B cell (primary cell): ENCODE data around the gene FAM240B. TPM values are rescaled to one million over a fixed set of nuclear protein-coding genes. Genes with fewer than 3 reads are reported as not detected.

Experiments
- ATAC-seq: fragments of 200-7000 bp; cut with Tn5 transposase; one replicate; pipeline ENCODE4 v1.10.0; 2021; ENCODE audit warnings: low read depth, mild to moderate bottlenecking, moderate number of reproducible peaks, moderate library complexity
- CTCF ChIA-PET: fragments of 350-600 bp; sonication (Branson Sonifier 250); formaldehyde crosslinking; loops from one replicate; lab custom pipeline; 2021; ENCODE audit warnings: antibody characterized with exemption, inconsistent platforms; lab: Charles Lee
- POLR2A ChIA-PET: fragments of 350-600 bp; sonication (Branson Sonifier 250); formaldehyde crosslinking; loops from one replicate; lab custom pipeline; 2021; ENCODE audit warnings: antibody characterized with exemption; lab: Charles Lee
- DNase-seq: peaks from one replicate; pipeline ENCODE4 v3.0.0; 2013
- H2AFZ ChIP-seq: 2 replicates; pipeline ENCODE4 v1.6.1; 2012; ENCODE audit warnings: mild to moderate bottlenecking, low read depth, low read length; ENCODE audit not compliant: insufficient read depth, poor library complexity, severe bottlenecking
- H3K27ac ChIP-seq, 2 donors: 1 replicate in 1 of 2; 2 replicates in 1 of 2; pipeline ENCODE4 v1.5.1; 2012 to 2013; ENCODE audit warnings: low read length in 2 of 2, mild to moderate bottlenecking in 2 of 2, moderate library complexity in 1 of 2
- H3K27me3 ChIP-seq, 4 experiments: fragments of 200-600 bp in 1 of 4; sonication (generic) in 1 of 4; replicated peaks in 1 of 4; 1 replicate in 2 of 4; 2 replicates in 2 of 4; pipeline versions ENCODE4 v1.6.1 to v1.7.0; 2013 to 2016; ENCODE audit warnings: low read length in 3 of 4, mild to moderate bottlenecking in 2 of 4, mixed read lengths in 1 of 4, moderate library complexity in 1 of 4; ENCODE audit not compliant: insufficient read depth in 4 of 4, control insufficient read depth in 3 of 4; ENCODE audit errors: control extremely low read depth in 1 of 4
- H3K36me3 ChIP-seq, 2 experiments: replicated peaks in 1 of 2; 1 replicate in 1 of 2; 2 replicates in 1 of 2; pipeline versions ENCODE4 v1.6.1 to v1.7.1; 2013; ENCODE audit warnings: low read length in 1 of 2; ENCODE audit not compliant: insufficient read depth in 2 of 2, control insufficient read depth in 1 of 2; ENCODE audit errors: control extremely low read depth in 1 of 2, extremely low read depth in 1 of 2
- H3K4me1 ChIP-seq, 2 donors: fragments of 200-600 bp in 1 of 2; sonication (generic) in 1 of 2; 1 replicate in 1 of 2; 2 replicates in 1 of 2; pipeline versions ENCODE4 v1.5.1 to v1.6.1; 2013 to 2017; ENCODE audit warnings: low read length in 2 of 2; ENCODE audit not compliant: control insufficient read depth in 2 of 2, insufficient read depth in 2 of 2
- H3K4me2 ChIP-seq: replicated peaks from 2 replicates; pipeline ENCODE3; 2012; ENCODE audit warnings: mild to moderate bottlenecking, low read depth, low read length; ENCODE audit not compliant: poor library complexity, severe bottlenecking
- H3K4me3 ChIP-seq, 5 experiments: fragments of 200-600 bp in 1 of 5; sonication (generic) in 1 of 5; 1 replicate in 3 of 5; 2 replicates in 2 of 5; pipeline versions ENCODE4 v1.5.1 to v1.7.0; 2011 to 2016; ENCODE audit warnings: low read length in 4 of 5, mild to moderate bottlenecking in 4 of 5, low read depth in 2 of 5, control low read depth in 1 of 5, moderate library complexity in 1 of 5; ENCODE audit not compliant: insufficient read depth in 1 of 5; ENCODE audit errors: control extremely low read depth in 1 of 5, extremely low read depth in 1 of 5
- H3K79me2 ChIP-seq: fragments of 200-600 bp; sonication (generic); one replicate; pipeline ENCODE4 v1.6.0; 2016; ENCODE audit warnings: low read length; ENCODE audit not compliant: control insufficient read depth, insufficient read depth
- H3K9ac ChIP-seq: fragments of 200-600 bp; sonication (generic); 2 replicates; pipeline ENCODE4 v1.6.1; 2017; ENCODE audit warnings: mild to moderate bottlenecking, low read length, moderate library complexity
- H3K9me3 ChIP-seq, 3 donors: one replicate each; pipeline versions ENCODE4 v1.6.1 to v1.7.1; 2013; ENCODE audit warnings: low read length in 2 of 3; ENCODE audit not compliant: control insufficient read depth in 2 of 3, insufficient read depth in 1 of 3; ENCODE audit errors: control extremely low read depth in 1 of 3
- H4K20me1 ChIP-seq: 2 replicates; pipeline ENCODE4 v1.6.0; 2012; ENCODE audit warnings: mild to moderate bottlenecking, low read length; ENCODE audit not compliant: insufficient read depth, control insufficient read depth, poor library complexity, severe bottlenecking
- H3K27ac Mint-ChIP-seq: one replicate; pipeline ENCODE4 v1.8.0; 2021; ENCODE audit warnings: mixed read lengths
- H3K27me3 Mint-ChIP-seq: one replicate; pipeline ENCODE4 v1.8.0; 2021; ENCODE audit warnings: mixed read lengths
- H3K4me1 Mint-ChIP-seq: one replicate; pipeline ENCODE4 v1.8.0; 2021; ENCODE audit warnings: mixed read lengths
- H3K4me3 Mint-ChIP-seq: one replicate; pipeline ENCODE4 v1.8.0; 2021; ENCODE audit warnings: mixed read lengths
- H3K9me3 Mint-ChIP-seq: one replicate; pipeline ENCODE4 v1.8.0; 2022; ENCODE audit warnings: mixed read lengths; ENCODE audit not compliant: insufficient read depth
- CTCF ChIP-seq: fragments of 200-600 bp; IDR thresholded peaks from one replicate; pipeline ENCODE4 v1.8.0; 2022; ENCODE audit warnings: antibody characterized with exemption, mild to moderate bottlenecking
- EZH2 ChIP-seq: IDR thresholded peaks from 2 replicates; pipeline ENCODE4 v1.6.1; 2012; ENCODE audit warnings: borderline replicate concordance, low read depth, mild to moderate bottlenecking, moderate library complexity, low read length; ENCODE audit not compliant: insufficient read depth, poor library complexity, severe bottlenecking
- WGBS: methylation state at CpG from one replicate; pipeline ENCODE4 v1.1.5; 2013; ENCODE audit warnings: missing lambda C conversion rate; ENCODE audit not compliant: insufficient coverage; 5-methylcytosine and 5-hydroxymethylcytosine counted together
- intact Hi-C: fragments of 100-400 bp; cut with micrococcal nuclease; formaldehyde crosslinking; loops from one replicate; pipeline ENCODE4 v1.10.0; 2022
- polyA plus RNA-seq: library from polyadenylated mRNA; depleted of rRNA; stranded (reverse); fragments of >200 nt; gene quantifications from 2 replicates; pipeline ENCODE4 v1.2.3, GENCODE V29; 2012
- total RNA-seq, 2 donors: library from RNA; stranded (reverse); fragments of 120-200 nt in 1 of 2; gene quantifications; 1 replicate in 1 of 2; 2 replicates in 1 of 2; pipeline versions ENCODE4 v1.2.3 to v1.2.4, GENCODE V29; 2013 to 2022

The FAM240B gene
- total and polyA plus RNA-seq, 2 donors (not counting 1 experiment from before 2014, with no cell fraction given), result not detected

GRCh38 chr9:38699337-38699736 lies 20.6 kb downstream of the FAM240B start:
- Mint-ChIP-seq H3K27me3 (no peaks in the 10 kb centered on the region), H3K4me1 (no peaks in the 10 kb centered on the region), H3K4me3 (no peak overlapping the region), H3K9me3 (no peaks in the 10 kb centered on the region), H3K27ac (no peak overlapping the region)
- H3K9ac ChIP-seq, result no peak overlapping the region
- no peaks in the 10 kb centered on the region for H3K36me3 ChIP-seq
- H3K4me2 ChIP-seq, result no peak overlapping the region
- no peaks in the 10 kb centered on the region for H3K79me2 ChIP-seq
- DNase-seq (no peak), ATAC-seq (no peak)
- ChIA-PET POLR2A (no interaction called here), CTCF (no interaction called here)
- no peak overlapping the region for H3K4me3 ChIP-seq
- no peak overlapping the region for H3K27ac ChIP-seq
- H4K20me1 ChIP-seq, result no peaks in the 10 kb centered on the region
- no peak overlapping the region for H2AFZ ChIP-seq
- intact Hi-C loops, result no loop called here
- no peaks in the 10 kb centered on the region for H3K9me3 ChIP-seq
- 24% methylated on average over 5 of the region's 7 CpGs for WGBS
- TF ChIP-seq CTCF (no peak), EZH2 (no peak)
- no peaks in the 10 kb centered on the region for H3K4me1 ChIP-seq
- no peaks in the 10 kb centered on the region for H3K27me3 ChIP-seq

DNA sequence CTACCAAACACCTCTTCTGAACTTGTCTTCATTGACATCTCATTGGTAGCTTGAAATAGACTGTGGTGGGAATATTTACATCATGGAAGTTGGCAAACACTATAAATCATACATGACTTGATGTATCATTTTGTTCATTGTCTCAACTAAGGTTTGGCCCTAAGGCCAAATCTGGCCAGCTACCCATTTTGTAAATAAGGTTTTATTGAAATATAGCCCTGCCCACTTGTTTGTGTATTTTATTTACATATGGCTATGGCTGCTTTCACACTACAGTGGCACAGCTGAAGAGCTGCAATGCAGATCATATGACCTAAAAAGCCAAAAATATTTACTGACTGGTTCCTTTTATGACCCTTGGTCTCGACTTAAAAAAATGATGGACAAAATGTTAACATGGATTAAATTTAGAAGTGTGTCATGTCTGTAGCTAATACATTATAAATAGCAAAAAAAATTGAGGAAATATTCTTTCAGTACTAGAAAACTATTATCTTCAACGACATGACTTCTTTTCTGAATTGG lies 22.1 kb downstream of the FAM240B start:
- no peak overlapping the region for H3K27ac ChIP-seq
- ChIA-PET CTCF (no interaction called here), POLR2A (no interaction called here)
- H3K9me3 ChIP-seq, result peaks cover 0 to 4% (median 0%) of the 10 kb centered on the region in 3 donors
- H3K36me3 ChIP-seq, result no peaks in the 10 kb centered on the region
- H3K27ac Mint-ChIP-seq, result no peak overlapping the region
- DNase-seq (no peak), ATAC-seq (no peak)
- H3K4me2 ChIP-seq, result no peak overlapping the region
- no peaks in the 10 kb centered on the region for H3K27me3 ChIP-seq
- no peaks in the 10 kb centered on the region for H3K4me1 ChIP-seq
- TF ChIP-seq EZH2 (no peak), CTCF (no peak)
- intact Hi-C loops, result no loop called here
- no CpG with 5 or more reads among the region's 2 CpGs for WGBS
- H3K4me3 Mint-ChIP-seq, result no peak overlapping the region
- no peaks in the 10 kb centered on the region for H4K20me1 ChIP-seq
- no peak overlapping the region for H2AFZ ChIP-seq
- no peaks in the 10 kb centered on the region for H3K79me2 ChIP-seq
- H3K27me3 Mint-ChIP-seq, result no peaks in the 10 kb centered on the region
- H3K4me1 Mint-ChIP-seq, result no peaks in the 10 kb centered on the region
- no peak overlapping the region for H3K9ac ChIP-seq
- H3K4me3 ChIP-seq, result no peak overlapping the region
- no peaks in the 10 kb centered on the region for H3K9me3 Mint-ChIP-seq
